ENCODE data around the gene APOBEC2.

The APOBEC2 gene

GRCh38 chr6:41092421-41093140, 39.6 kb downstream of the APOBEC2 start:
- no peak for DNase-seq

DNA sequence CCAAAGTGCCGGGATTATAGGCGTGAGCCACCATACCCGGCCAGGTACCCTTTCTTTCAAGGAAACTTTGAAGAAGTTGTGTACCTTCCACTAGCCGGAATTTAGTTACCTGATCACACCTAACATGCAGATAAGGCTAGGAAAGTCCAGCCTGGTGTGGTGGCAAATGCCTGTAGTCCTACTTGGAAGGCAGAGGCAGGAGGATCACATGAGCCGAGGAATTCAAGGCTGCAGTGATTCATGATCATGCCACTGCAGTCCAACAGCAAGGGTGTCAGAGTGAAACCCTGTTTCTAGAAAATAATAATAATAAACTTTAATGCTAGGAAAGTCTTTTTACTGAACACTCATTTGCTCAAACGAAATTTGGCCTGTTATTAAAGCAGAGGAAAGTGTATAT, 40.7 kb downstream of the APOBEC2 start:
- DNase-seq, result no peak

GRCh38 chr6:41097467-41098090, 44.6 kb downstream of the APOBEC2 start:
- DNase-seq, result no peak

DNA sequence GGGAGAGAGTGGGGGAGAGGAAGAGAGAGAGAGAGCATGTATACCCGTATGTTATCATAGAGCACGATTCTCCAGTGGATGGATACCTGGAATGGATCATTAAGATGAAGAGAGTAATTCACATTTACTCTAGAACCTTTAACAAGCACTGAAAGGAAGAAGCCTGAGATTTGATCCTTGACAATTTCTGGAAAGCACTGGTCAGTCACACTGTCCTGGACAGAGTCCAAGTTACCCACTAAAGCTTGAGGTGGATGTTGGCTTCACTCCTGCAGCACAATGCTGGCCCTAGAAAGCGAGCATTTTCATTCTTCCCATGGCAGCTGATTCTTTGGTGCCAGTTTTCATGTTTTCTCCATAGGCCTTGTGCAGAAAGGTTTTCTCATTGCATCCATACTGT, 45.4 kb downstream of the APOBEC2 start:
- DNase-seq, result no peak

DNA sequence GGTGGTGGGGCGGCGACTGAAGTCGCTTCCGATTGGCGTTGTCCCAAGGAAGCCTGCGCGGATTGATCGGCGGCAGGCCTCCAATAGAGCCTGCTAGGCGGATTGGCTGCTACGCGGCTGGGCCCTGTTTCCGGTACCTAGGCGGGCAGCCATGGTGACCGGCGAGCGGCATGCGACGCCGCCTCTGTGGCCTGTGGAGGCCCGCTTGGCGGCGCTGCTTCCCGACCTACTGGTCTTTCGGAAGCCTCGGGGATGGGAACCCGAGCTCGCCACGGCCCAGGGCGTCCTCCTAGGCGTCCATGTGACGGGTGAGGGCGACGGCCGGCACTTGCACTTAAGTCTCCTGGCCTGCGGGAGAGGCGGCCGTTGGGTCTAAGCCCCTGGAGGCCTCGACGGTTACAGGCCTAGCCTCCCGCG, 47.9 kb downstream of the APOBEC2 start:
- DNase-seq, result no peak

GRCh38 chr6:41103847-41104246, 50.8 kb downstream of the APOBEC2 start:
- DNase-seq, result no peak

- DNase-seq, result no peak
These were observed 58.0 kb downstream of the APOBEC2 start for GRCh38 chr6:41111017-41111416.

Data from NCI-H2081 treated with DMSO at 0.1 percent for 48 hours (cell line).